Stimulated activated CD8-positive, alpha-beta memory T cell treated with anti-CD3 and anti-CD28 coated beads, Interleukin-15, amount 100 ng/mL, for 48 hours (primary cell): Measurements from ENCODE around the gene ECHS1.

Source experiments
- DNase-seq, 2 donors: peaks; one replicate each; pipeline ENCODE4 v3.0.0-alpha.2; 2020; ENCODE audit warnings: low read depth in 2 of 2

ECHS1 gene

DNA sequence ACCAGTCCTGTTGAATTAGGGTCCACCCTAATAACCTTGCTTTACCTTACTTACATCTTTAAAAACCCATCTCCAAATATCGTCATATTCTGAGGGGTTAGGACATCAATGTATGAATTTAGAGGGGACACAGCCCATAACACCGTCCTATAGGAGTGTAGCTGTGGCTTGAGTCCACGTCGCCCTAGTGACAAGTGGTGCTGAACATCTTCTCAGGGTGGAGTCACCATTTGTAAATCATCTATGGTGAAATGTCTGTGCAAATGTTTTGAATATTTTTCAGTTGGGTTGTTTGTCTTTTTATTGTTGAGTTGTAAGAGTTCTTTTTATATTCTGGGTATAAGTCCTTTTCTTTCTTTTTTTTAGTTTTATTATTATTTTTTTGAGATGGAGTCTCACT is 31.2 kb downstream of the ECHS1 start:
- no peak for DNase-seq

DNA sequence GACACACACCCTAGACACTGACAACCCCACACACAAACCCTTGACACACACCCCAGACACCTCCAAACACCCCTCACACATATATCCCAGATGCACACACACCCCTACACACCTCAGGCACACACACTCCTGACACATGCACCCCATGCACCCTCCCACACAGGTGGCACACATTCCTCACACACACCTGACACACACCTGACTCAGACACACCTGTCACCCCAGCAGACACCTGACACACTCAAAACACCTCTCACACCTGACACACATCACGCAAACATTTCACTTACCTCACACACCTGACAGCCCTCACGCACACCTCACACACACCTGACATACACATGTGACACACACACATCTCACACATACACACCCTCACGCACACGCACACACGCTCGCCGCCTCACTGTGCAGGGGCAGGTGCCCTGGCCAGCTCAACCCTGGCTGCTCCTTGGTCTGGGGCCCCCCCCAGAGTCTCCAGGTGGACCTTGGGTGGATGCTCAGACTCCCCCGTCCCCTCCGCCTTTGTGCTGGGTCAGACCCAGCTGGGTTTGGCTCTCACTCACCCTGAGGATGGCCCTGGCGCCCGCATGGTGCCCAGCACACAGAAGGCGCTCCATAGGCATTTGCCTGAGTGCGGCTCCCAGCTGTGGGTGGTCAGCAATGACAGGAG is 33.3 kb downstream of the ECHS1 start:
- no peak for DNase-seq

DNA sequence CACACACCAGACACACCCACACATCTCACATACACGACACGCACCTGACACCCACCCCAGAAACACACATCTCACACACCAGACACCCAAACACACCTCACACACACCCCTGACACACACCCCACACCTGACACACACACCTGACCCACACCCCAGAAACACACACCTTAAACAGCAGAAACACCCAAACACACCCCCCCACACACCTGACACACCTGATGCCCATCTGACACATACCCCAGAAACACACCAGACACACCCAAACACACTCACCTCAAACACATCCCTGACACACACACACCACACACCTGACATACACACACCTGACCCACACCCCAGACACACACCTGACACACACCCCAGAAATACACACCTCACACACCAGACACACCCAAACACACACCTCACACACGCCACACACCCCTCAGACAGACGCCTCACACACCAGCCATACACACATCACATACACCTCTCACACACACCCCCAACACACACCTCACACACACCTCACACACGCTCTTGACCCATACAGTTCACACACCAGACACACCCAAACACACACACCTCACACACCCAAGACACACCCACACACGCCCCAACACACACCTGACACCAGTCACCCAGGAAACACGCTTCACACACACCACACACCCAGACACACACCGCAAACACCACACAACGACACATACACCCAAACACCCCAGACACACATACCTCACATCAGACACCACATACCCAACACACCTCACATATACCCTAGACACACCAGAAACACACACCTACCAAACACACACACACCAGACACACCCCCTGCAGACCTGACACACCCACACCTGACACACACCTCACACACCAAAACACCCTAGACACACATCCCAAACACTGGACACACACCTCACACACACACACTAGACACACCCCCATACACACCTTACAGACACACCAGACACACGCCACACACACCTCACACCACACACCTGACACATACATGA is 34.8 kb downstream of the ECHS1 start:
- DNase-seq: no peak

DNA sequence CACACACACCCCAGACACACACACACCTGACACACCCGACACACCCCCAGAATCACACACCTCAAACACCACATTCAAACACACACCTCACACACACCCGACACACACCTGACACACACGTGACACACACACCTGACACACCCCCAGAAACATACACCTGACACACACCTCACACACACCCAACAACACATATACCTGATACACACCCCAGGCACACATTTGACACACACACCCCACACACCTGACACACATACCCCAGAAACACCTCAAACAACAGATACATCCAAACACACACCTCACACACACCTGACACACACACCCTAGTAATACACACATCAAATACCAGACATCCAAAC is 35.8 kb downstream of the ECHS1 start:
- no peak for DNase-seq

DNA sequence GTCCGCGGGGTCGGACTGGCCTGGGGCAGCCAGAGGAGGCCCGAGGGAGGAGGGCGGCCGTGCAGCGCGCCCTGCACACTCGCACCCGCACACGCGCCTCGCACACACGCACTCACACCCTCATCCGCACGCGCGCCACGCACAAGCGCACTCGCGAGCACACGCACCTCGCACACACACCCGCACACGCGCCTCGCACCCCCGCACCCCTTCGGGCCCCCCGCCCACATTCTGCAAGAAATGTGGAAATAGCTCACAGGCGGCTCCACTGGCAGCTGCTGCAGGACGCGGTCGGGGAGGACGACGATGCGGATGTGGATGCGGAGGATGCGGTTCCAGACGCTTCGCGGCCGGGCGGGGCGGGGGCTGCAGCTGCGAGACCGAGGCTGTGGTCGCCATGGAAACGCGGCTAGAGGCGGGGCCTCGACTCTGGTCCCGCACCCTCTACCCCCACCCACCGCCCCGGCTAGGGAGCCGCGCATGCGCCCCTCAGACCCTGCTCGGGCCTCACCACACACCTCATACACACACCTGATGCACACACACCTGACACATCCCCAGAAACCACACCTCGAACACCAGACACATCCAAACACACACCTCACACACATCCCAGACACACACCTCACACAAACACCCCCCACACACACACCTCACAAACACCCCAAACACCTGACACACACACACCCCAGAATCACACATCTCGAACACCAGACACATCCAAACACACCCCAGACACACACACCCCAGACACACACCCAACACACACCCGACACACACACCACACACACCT is 36.4 kb downstream of the ECHS1 start, which contains the start of gene CALY:
Gene CALY, minus strand, starts transcription at position 320 of the 793 bp plus-strand sequence. CDS start 7,907 bp downstream, outside the sequence.
- peak in 1 of 2 donors; percentile 39 for DNase-seq

DNA sequence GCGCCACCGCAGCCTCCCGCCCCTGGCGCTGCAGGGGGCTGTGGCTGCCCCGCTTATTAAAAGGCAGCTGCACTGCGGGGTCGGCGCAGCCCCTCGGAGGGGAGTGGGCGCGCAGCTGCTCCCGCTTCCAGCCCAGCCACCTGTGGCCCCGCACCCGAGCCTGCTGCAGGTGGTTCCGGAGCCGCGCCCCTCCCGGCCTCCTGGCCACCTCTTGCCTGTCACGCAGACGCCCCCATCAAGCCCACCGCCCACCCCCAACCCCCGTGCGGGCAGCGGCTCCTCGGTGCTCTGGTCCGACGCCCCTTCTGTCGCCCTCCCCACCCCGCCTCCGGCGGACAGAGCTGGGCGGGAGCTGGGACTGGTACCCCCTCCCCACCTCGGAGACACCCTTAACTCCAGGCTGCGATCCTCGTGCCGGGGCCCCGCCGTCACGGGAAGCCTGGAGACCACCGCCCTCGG is 37.0 kb downstream of the ECHS1 start:
- DNase-seq: no peak

DNA sequence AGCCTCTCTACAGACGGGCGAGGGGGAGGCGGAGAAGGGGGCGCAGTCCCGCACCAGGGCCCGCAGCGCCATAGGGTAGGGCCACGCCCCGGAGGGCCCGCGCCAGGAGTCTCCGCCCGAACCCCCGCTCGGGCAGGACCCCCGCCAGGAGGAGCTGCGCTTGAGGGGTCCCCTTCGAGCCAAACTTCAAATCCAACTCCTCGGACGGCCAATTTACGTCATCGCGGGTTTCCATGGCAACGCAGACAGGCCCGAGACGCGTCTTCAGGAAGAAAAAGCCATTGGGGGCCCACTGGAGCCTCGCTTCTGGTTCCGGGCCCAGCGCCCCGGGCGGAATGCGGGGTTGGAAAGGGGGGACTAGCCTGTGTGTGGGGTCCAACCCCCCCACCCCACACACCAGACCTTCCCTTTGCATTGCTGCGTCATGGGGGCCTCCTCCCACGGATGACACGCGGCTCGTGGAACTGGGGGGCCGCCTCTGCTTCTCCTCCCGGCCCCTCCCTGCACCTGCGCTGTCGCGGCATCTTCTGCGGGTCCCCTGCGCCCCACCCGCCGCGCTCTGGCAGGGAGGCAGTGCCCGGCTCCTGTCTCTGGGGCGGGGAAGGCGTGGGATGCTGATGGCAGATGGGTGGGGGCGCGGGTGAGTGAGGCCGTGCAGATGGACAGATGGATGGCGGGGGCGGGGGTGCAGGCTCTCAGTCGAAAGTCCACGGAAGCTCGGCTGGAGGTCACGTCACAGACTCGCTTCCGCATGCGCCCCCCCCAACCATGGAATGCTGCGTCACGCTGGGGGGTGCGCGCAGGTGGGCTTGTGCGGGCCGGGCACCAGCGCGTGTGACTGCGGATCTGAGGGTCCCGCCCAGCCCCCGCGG is 37.7 kb downstream of the ECHS1 start:
- DNase-seq: peak; percentile 52 to 57

DNA sequence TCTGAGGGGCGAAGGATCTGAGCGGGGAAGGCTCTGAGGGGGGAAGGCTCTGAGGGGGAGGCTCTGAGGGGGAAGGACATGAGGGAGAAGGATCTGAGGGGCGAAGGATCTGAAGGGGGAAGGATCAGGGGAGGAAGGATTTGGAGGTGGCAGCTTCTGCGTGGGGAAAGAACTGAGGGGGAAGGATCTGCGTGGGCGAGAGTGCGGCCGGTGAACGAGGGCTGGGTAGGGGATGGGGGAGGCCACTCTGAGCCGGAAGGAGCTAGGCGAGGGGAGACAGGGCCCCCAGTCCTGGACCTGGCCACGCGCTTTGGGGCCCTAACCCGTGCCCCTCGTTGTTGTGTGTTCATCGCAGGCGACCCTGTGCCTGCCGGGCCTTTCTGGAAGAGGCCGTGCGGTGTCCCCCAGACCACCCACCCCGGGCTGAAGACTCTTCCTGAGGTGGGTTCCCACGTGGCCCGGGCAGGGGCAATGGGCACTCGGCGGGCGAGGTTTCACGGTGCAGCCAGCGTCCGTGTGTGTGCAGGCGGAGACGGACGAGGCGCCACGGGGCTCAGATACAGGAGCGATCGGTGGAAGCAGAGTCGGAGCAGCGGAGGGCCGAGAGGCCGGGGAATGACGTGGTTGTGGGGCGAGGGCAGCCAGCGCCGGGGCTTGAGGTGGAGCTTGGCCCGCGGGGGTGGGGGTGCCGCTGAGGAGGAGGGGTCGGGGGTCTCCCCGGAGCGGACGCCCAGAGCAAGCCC is 38.5 kb downstream of the ECHS1 start:
- DNase-seq: no peak

DNA sequence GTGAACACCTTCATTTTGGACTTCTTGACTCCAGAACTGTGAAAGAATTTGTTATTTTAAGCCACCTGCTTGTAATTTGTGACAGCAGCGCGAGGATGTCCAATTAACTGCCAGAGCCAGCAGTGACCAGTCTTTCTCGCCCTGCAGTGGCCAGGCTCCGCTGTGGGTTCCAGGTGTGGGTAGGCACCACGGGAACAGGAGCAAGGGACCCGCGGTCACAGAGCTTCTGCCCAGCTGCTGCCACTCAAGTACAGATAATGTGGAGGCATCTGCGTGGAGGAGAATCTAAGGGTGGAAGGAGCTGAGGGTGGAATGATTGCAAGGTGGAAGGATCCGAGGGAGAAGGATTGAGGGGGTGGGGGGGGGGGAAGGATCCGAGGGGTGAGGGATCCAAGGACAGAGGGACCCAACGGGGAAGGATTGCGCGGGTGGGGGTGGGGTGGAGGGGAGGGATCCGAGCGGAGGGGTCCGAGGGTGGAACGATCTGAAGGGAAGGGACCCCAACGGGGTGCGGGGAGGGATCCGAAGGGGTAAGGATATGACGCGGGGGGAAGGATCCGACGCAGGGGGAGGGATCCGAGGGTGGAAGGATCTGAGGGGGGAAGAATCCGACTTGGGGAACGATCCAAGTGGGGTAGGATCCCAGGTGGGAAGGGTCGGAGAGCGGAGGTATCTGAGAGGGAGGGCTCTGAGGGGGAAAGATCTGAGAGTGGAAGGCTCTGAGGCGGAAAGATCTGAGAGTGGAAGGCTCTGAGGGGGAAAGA is 40.0 kb downstream of the ECHS1 start:
- no peak for DNase-seq

DNA sequence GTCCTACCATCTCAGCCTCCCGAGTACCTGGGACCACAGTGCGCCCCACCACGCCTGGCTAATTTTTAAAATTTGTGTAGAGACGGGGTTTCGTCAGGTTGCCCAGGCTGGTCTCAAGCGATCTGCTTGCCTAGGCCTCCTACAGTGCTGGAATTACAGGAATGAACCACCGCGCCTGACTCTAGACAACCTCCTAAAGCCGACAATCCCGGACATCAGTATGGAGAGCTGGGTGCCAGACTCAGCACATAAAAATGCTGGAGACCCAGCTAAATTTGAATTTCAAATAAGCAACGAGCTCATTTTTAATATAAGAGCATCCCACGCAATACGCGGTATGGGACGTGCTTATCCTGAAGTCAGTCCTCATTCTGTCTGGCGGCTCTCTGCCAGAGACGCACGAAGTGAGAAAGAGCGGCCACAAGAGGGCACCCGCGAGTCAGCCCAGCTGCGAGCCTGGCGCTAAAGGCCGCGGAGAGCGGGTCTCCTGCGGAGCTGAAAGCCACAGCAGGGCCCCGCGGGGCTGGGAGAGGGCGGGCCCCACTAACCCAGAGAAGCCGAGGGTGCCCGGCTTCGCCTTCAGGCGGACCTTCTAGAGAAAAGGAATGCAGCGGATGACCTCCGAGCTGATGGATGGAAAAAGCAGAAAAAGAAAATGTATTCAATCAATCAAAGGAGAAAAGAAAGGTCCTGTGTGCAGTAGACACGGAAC is 43.5 kb downstream of the ECHS1 start:
- peak; percentile 72 to 73 for DNase-seq

DNA sequence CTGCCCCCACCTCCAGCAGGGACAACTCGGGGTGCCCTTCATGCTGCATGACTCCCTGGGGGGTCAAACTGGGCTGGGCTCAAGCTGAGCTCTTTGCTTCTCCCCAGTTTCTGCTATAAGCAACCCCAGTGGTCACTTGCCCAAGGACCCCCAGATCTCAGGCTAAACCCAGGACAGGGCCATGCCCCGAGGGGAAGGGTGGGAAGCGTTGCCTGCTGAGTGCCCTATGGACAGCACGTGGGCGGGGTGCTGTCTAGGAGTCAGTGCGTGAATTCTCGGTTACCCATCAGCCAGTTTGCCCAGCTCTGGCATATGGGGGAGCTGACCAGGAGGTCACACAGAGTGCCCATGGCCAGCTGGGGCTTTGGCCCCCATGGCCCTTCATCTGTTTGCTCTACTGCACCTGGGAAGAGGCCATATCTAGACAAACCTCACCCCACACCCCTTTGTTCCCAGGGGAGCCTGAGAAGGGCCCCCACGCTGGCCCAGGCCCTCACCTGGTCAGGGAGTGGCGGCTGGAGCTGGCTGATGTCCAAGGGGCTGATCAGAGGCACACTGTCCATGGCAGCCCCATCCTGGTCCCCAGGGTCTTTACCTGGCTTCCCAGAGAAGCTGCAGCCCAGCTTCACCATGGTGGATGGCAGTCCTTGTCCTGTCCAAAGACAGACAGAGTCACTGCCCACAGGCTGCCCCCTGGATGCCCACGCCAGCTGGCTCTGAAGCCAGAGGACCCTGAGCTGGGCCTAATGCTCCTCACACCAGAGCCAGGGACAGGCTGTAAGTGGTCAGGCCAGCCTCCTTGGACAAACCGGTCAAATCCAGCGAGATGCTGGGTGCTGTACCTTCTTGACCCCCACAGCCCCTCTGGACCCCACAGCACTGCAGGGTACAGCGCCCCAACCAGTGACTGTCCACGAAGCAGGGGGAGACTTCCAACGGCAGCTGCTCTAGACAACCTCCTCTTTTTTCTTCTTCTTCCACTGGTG is 44.5 kb downstream of the ECHS1 start:
- no peak for DNase-seq

DNA sequence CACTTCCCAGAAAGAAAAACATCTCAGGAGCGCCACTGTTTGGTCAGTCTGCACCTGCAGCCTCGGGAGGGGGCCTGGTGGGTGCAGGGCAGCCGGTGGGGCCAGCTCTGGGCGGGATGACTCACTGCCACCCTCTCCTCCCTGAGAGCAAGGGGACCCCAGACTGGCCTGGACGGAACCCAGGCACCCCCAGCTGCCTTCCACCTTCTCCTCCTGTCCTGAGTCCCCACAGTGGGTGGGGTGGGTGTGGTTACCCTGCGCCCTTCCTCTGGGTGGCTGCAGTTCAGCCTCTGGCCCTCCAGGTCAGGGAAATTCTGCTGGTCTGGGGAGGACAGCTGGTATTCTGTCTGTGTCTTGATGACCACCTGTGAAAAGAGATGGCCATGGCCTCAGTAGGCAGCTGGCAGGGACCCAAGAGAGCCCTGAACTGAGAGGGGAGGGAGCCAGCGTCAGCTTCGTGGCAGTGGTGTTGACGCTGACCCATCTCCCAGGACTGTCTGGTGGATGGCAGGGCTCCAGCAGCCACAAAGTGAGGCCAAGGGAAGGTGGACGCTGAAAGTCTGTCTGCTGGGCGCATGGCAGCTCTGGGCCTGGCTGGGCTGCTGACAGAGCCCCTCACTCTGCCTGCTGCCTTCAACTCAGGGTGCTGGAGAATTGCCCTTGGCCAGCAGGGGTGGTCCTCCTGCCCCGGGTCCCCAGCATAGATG is 45.4 kb downstream of the ECHS1 start:
- DNase-seq: no peak

DNA sequence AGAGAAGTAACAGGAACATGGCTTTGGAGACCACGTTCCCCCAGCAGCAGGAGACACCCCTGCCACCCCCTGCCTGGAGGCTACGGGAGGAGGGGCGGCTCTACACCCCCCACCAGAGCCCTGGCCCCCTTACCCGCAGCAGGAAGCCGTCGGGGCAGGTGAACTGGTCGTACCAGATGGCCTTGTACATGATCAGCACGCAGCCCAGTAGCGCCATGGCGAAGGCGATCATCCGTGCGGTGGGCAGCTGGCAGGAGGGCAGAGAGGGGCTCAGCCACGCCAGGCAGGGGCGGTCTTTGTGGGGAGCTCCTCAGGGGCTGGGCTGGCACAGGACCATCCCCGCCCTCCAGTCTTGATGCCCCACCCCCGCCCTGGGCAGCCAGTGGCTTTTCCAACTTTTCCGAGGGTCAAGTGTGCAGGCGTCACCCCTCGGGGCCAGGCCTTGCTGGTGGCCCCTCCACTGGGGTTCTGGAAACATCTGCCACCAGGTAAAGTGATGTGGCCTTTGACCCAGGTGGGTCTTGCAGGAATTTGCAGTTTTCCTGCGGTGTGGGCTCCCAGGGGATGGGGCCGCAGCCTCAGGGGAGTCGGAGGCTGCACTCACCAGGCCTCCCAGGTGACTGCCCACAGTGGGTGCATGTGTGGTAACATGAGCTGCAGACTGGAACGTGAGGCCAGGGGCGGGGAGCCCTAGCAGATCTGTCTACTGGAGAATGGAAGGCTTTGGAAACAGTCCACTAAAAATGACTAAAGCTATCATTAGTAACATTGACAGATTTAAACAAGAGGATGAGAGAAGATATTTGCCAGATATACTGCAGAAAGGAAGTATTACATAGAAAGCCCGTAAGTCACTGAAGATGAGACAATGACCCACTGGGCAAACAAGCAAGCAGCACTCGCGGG is 46.2 kb downstream of the ECHS1 start:
- no peak for DNase-seq

DNA sequence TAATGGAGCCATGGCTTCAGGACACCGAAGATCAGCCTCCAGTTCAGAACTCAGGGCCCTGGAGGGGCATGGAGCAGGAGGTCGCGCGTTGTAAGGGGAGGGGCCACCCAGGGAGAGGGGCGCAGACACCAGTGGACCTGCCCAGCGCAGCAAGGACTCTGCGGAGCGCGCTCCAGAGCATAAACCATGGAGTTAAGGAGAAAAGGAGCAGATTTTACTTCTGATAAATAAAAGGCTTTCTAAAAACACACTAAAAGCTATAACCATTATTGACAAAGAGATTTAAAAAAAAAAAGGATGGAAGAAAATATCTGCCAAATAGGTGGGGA is 47.0 kb downstream of the ECHS1 start:
- no peak for DNase-seq

DNA sequence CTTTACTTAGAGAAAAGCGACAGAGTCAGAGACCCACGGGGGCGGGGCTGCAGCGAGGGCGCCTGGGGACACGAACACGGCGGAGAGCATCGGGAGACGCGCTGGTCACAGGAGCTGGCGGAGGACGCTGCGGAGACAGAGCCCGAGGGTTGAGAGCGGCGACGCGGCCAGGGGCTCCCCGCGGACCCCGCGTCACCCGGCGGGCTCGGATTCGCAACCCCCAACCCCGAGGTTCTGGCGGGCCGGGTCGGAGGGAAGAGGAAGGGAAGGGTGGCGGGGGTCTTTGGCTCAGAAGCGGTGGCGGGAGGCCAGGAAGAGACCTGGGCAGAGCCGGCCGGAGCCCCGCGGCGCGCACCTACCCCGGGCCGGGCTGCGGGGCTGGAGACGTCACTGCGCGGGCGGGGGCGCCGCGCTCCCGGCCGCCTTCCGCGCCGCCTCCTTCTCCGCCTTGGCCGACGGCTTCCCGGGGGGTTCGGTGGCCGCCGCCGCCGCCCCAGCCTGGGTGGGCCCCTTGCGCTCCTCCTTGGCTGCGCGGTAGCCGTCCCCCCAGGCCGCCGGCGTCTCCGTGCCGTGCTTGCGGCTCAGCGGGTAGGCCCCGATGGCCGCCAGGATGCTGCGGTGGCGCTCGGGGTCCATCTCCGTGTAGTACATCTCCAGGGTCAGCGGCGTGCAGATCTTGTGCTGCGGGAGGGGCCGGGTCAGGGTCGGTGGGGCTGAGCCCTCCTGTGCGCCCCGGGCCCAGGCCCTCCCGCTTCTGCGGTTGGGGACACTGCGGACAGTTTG is 47.5 kb downstream of the ECHS1 start:
- no peak for DNase-seq
